ENCODE data around the gene IGDCC3.

GRCh38 chr15:65373163-65373651 is 4.6 kb downstream of the IGDCC3 start:
- TF ChIP-seq MAX (IDR thresholded peaks at IDR 0.05) = no peak
- TF ChIP-seq CTCF (IDR thresholded peaks at IDR 0.05; ENCODE audit: control extremely low read depth in 1 of 3, insufficient read depth in 1 of 3, low read depth in 1 of 3, low read length in 3 of 3) = no peak
- no peak for TF ChIP-seq MAFK (IDR thresholded peaks at IDR 0.05; ENCODE audit: low read depth, low read length)
- TF ChIP-seq SP1 (IDR thresholded peaks at IDR 0.05; ENCODE audit: low read depth, low read length) = no peak
- TF ChIP-seq EP300 (IDR thresholded peaks at IDR 0.05; ENCODE audit: borderline replicate concordance in 1 of 2, low read depth in 2 of 2, low read length in 2 of 2) = no peak
- TF ChIP-seq TBP (IDR thresholded peaks at IDR 0.05; ENCODE audit: low read depth, low read length) = no peak
- TF ChIP-seq POLR2A (IDR thresholded peaks at IDR 0.05; ENCODE audit: control extremely low read depth in 1 of 2, low read depth in 2 of 2, low read length in 2 of 2) = no peak
- no peak for TF ChIP-seq BCL11A (IDR thresholded peaks at IDR 0.05; ENCODE audit: low read depth in 2 of 2, low read length in 2 of 2)
- no peak for TF ChIP-seq CHD1 (IDR thresholded peaks at IDR 0.05; ENCODE audit: low read depth, low read length)

All from H1 (cell line).